ENCODE measurements around the gene RUNX1.

The RUNX1 gene

DNA sequence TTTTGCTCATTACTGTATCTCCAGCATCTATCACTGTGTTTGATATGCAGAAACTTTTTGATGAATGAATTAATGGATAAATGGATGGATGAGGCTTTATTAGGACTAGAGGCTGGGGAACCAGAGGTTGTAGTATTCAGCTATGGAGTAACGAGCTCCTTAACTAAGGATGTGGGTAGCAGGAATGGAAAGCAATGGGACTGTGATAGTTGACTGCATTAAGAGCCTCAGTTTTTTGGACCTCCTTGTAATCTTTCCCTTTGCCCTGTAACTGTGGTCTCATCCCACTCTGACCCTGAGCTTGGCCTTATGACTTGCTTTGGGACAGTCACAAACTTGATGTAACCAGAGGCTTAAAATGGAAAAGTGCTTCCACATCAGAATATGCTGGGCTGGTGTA is 9.0 kb upstream of the RUNX1 start:
- no peak for DNase-seq

- no peak for DNase-seq
These were observed 8.3 kb upstream of the RUNX1 start for GRCh38 chr21:35057428-35057827.

DNA sequence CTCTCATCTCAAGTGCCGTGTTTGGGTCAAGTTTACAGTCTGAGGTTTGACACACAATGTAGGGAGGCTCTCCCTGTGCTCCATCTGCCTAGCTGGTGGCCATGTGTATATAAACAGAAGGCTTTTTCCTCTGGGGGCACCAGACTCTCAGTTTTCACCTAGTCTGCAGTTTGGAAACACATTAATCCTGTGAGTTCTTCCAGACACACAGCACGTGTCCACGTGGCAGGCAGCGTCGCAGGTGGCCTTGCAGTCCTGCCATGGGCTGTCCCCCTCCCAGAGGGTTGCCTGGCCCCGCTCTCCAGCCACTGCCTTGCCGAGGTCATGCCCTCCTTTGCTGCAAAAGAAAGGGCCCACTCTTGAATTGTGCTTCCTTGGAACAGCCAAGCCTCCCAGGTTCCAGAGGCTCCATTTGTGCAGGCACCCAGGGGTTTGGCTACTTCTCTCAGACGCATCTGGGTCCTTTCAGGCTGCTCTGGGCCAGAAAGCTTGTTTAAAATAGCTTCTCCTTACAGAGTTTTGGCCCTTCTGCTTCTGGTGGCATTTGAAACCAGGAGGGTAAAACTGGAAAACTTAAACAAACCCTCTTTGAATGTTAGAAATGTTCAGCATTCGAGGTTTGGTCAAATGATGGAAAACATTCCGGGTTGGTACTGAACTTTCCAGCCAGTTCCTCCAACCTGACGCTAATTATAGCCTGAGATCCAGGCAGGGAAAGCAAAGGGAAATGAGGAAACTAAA is 4.4 kb upstream of the RUNX1 start:
- peak; percentile 39 for DNase-seq

GRCh38 chr21:35052801-35053200 is 3.7 kb upstream of the RUNX1 start:
- no peak for DNase-seq

DNA sequence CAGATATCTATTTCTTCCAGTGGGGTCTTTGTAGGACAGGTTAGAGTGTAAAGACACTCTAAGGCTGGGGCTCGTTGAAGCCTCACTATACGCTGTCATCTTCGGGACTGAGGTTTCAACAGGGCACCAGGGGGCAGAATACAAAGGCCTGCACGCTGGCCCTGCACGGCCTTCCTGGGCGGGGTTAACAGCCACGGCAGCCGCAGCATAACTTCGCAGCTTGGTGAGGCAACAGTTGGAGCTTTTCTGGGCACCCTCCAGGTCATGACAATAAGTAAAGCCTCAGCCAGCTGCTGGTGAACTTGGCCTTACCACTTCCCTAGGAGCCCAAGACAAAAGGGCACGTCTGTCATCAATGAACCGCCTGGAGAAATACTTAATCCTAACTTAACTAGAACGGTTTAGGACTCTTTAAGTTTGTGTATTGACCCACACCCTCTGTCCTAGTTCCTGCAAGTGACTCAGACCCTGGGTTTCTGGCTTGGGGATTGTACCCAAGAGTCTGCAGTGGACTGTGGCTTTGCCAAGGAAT is 2.3 kb upstream of the RUNX1 start:
- peak; percentile 78 for DNase-seq

DNA sequence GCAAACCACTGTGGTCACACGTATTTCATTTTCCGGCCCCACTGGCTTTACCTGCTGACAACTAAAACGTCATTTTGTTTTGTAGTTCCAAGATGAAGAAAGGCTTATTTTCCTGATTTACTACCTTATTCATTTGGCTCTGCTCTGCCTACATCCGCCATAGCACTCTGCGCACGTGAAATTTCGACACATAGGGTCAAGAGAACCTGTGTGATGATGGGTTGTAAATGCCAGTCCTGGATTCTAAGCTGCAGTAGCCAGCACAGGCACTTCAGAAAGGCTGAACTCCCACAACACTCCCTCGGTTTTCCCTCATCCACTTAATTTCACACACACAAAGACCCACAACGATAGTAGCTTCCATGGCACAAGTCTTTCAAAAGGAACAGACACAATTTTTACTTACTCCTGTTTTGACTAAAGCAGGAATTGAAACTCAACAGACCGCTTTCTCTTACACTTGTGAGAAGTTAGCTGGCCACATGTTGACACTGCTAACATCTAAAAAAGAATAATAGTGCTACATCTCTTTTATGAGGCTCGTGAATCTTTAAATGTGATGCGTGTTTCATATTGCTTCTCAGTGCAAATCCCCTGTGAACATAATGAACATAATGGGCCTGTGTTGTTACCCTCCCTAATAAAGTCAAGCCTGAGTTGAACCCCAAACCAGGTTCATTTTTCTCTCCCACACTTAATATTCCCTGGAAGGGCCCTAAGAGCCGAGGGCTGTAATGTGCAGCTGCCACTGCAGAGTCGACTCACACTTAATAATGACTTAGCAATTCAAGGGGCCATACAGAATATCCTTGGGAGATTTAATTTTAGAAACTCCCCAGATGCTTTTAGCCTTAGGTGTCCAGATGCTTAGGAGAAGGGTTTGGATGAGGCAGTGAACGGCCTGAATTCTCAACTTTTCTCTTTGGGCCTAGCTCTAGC is 1.5 kb upstream of the RUNX1 start:
- DNase-seq, result no peak

DNA sequence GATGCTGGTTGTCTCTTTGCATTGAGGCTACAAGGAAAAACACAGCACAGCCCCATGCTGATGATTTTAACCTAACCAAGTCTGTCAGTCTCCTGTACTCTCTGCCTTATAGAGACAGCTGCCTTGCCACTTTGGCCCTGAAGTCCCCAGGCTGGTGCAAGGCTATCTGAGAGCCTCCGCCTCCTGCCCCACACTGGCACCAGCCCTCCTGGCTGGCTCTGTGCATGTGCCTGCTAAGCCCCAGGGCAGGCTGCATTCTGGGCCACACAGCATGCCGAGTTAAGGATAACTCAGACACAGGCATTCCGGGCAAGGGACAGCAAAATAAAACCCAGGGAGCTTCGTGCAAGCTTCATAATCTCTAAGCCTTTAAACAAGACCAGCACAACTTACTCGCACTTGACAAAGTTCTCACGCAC is 910 bp downstream of the RUNX1 start:
- DNase-seq, result peak; percentile 55

GRCh38 chr21:35046880-35047229 is 2.2 kb downstream of the RUNX1 start:
- DNase-seq, result no peak

GRCh38 chr21:35046263-35046624 is 2.9 kb downstream of the RUNX1 start:
- DNase-seq, result no peak

DNA sequence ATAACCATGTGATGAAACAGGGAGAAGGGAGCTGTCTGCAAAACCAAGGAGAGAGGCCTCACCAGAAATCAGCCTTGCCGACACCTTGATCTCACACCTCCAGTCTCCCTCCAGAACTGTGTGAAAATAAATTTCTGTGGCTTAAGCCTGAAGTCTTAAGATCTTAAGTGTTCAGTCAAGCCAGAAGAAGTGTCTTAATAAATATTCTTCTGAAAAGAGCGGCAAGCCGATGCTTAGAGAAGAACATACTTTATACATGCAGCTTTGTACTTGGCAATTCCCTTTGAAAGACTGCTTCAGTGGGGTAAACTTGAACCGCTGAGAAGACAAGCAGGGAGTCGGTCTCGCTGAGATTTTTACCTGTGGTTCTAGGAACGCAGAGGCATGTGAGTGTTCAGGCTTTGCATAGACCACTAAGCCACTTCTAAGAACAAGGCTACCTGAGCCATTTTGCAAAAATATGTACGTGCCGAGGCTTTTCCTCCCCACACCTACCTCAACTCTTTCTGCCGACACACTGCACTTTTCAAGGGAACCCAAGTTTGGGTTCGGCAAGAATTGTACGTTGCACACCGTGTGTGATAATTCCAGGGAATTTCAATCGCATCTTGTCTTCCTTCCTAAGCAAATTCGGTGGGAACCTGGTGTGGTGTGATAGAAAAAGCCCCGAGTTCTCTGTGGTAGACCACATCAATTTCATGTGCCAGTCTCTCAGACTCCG is 3.4 kb downstream of the RUNX1 start:
- no peak for DNase-seq

- no peak for DNase-seq
These were observed 4.1 kb downstream of the RUNX1 start for GRCh38 chr21:35044770-35045541.

DNA sequence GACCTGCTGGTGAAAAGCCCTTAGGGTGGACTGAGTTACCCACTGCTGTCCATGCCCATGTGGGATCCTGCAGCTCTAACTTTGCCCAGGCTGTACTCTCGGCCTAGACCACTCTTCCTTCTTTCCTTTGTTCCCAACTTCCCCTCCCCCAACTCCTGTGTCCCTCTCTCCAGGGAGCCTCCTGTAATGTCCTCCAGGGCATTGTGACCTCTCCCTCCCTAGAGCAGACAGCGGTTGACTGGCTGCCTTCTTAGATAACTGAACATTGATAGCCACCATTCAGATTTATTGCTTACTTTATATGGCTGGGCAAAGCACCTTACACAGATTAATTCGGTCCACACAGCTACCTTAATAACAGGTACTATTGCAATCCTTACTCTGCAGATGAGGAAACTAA is 5.0 kb downstream of the RUNX1 start:
- no peak for DNase-seq

DNA sequence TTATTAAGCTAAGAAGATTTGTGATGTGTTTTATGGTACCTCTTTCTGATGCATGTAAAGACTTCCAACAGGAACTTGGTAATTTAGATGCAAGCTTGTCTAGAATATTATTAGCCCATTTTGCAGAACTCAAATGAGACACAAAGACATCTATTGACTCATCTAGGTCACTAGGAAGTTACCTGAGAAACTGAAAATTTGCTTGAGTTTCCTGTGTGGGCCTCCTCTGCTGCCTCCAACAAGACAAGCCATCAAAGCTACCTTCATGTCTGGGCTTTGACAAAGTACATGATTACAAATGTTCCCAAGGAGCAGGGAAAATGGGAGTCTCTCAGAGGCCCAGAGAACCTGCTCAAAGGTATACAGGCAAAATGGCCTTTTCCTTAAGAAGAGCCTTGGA is 5.6 kb downstream of the RUNX1 start:
- no peak for DNase-seq

- no peak for DNase-seq
These were observed 6.3 kb downstream of the RUNX1 start for GRCh38 chr21:35042836-35043235.

- no peak for DNase-seq
These were observed 7.2 kb downstream of the RUNX1 start for GRCh38 chr21:35041881-35042280.

DNA sequence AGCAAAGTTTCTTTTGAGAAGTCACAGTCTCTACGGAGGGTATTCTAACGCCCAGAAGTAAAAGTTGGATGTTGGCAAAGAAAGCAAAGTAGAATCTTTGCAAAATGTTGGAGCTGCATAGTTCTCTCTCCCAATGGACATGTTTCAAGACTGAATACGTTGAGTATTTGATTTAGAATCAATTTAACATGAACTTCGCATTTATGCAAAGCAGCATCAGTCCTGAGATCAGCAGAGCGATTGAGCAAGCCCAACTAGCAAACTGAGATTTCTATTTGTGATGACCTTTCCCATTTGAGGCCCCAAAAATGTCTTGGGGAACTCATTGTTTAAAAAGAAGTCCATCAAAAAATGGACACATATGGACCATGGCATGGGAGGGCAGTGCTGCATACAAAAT is 8.0 kb downstream of the RUNX1 start:
- DNase-seq, result no peak

DNA sequence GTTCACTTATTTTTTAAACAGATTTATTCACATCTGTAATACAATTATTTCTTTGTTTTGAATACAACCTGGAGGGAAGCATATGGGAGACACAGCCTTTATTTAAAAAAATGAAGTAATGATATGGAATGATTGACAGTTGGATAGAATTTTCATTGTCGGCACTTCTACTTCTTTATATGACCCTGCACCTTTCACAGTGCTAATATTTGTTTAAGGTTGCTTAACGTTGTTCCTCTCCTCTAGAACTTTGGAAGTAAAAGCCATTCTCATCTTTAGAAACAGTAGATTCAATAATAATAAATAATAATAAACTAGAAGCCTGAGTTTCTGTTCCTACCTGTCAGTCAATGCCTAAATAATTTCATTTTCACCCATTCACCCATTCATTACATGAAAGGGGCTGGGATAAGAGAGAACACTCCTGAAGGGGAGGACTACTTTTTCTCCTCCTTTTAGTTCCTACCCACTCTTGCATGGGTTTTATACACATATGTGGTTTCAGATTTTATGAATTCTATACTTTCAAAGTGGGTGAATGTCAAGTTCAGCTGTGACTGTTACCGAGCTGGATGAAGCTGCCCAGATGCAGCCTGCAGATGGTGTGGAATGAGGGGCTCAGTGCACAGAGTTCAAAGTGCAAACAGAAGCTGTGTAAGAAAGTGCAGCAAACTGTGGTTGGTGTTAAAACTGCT is 9.4 kb downstream of the RUNX1 start:
- no peak for DNase-seq

- no peak for DNase-seq
These were observed 10.3 kb downstream of the RUNX1 start for GRCh38 chr21:35038772-35039319.

DNA sequence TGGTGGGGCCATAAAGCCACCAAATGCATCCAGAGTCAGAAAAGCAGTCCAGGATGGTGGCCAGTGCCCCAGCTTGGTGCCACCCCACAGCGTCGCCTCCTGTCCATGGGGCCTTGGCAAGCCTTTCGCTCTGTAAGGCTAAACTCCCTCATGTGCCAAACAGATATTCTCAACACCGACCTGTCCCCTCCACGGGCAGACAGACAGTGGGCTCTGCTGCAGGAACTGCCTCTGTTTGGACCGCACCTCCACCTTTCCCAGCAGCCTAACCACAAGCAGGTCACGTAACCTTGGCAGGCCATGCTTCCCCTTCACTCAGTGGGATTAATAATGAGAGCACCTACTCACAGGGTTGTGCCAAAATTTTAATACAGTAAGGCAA is 11.7 kb downstream of the RUNX1 start:
- DNase-seq, result no peak

GRCh38 chr21:35036465-35037383 is 12.4 kb downstream of the RUNX1 start:
- DNase-seq, result no peak

- DNase-seq, result no peak
These were observed 13.5 kb downstream of the RUNX1 start for GRCh38 chr21:35035581-35035980.

Measured in eye (tissue), 1 donor.